Upper lobe of left lung (tissue), 4 donors: ENCODE results near the gene SC5D.

Source experiments
- CTCF ChIP-seq, 6 experiments: fragments of 450-650 bp in 4 of 6; fragments of 200-600 bp in 2 of 6; sonication (generic) in 2 of 6; IDR thresholded peaks; one replicate each; pipeline ENCODE4 v1.5.1; 2016 to 2019; ENCODE audit warnings: antibody characterized with exemption in 6 of 6
- EP300 ChIP-seq, 4 donors: sonication (generic); formaldehyde crosslinking; IDR thresholded peaks; one replicate each; pipeline ENCODE4 v1.5.1; 2017; ENCODE audit warnings: antibody characterized with exemption in 4 of 4, control low read depth in 2 of 4
- POLR2A ChIP-seq, 4 donors: fragments of 450-650 bp; IDR thresholded peaks; one replicate each; pipeline ENCODE4 v1.5.1; 2016 to 2017; ENCODE audit warnings: antibody characterized with exemption in 4 of 4, mild to moderate bottlenecking in 2 of 4

DNA sequence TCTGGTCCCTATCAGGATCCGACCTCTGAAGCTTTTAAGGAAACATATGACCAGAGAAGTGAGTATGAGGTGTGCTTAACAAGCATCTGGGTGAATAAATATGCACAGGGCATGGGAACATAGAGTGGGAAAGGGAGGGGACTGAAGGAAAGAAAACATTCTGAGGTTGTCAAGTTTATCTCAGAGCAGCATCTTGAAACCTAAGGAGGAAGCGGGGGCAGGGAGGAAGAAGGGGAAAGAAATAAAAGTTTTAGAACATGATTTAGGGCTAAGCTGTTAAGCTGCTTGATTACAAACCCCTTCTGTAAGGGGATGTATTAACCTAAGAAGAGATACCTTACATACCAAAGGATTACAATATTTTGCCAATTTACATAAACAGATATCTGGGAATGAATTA lies 24.0 kb upstream of the SC5D start:
- no peak for TF ChIP-seq CTCF (IDR thresholded peaks at IDR 0.05)
- TF ChIP-seq POLR2A (IDR thresholded peaks at IDR 0.05), result no peak
- TF ChIP-seq EP300 (IDR thresholded peaks at IDR 0.05), result no peak
